HepG2 (cell line): ENCODE results near the gene RINL. TPM values are rescaled to one million over a fixed set of nuclear protein-coding genes. Genes with fewer than 3 reads are reported as not detected.

Source experiments
- ATAC-seq: fragments of 200-7000 bp; cut with Tn5 transposase; 3 replicates; pipeline ENCODE4 v1.9.1; 2020; ENCODE audit warnings: mild to moderate bottlenecking, moderate library complexity
- BruUV-seq: library from RNA; stranded (reverse); fragments of 400-500 nt; replicated peaks from 2 replicates; lab custom pipeline; 2021; lab: Mats Ljungman, UMichigan
- CTCF ChIA-PET: fragments of 300-600 bp; formaldehyde crosslinking; extraction: SDS; loops from one replicate; lab custom pipeline; 2021; ENCODE audit warnings: low total read pairs, inconsistent platforms, low intra/inter-chr PET ratio; lab: Yijun Ruan, JAX
- POLR2A ChIA-PET: fragments of 350-600 bp; sonication (Branson Sonifier 250); formaldehyde crosslinking; loops from one replicate; lab custom pipeline; 2020; ENCODE audit warnings: antibody characterized with exemption, inconsistent platforms; lab: Yijun Ruan, JAX
- DNase-seq: peaks from one replicate; pipeline ENCODE4 v3.0.0-alpha.2; 2015; ENCODE audit warnings: low spot score
- FAIRE-seq: peaks from 3 replicates; lab custom pipeline; 2011; peaks lifted over from hg19 to GRCh38; lab: Jason Lieb, UNC
- H2AFZ ChIP-seq: one replicate; pipeline ENCODE4 v1.6.1; 2011; ENCODE audit warnings: low read length, inconsistent platforms
- H3K27ac ChIP-seq: fragments of 300-600 bp; 3 replicates; pipeline ENCODE4 v1.8.0; 2011; ENCODE audit warnings: mixed run types, mild to moderate bottlenecking, mixed read lengths, low read length, inconsistent platforms; ENCODE audit not compliant: insufficient read depth; ENCODE audit errors: extremely low read length
- H3K27me3 ChIP-seq, 2 experiments: fragments of 200-600 bp in 1 of 2; 2 replicates in 1 of 2; 3 replicates in 1 of 2; pipeline versions ENCODE4 v1.6.0 to v1.8.0; 2011; ENCODE audit warnings: low read length in 2 of 2, mild to moderate bottlenecking in 2 of 2, moderate library complexity in 2 of 2, inconsistent platforms in 1 of 2; ENCODE audit not compliant: insufficient read depth in 2 of 2, control insufficient read depth in 1 of 2
- H3K36me3 ChIP-seq, 2 experiments: fragments of 200-600 bp in 1 of 2; replicated peaks in 1 of 2; 2 replicates in 1 of 2; 3 replicates in 1 of 2; pipeline versions ENCODE4 v1.5.1 to v1.8.0; 2011; ENCODE audit warnings: low read length in 2 of 2, inconsistent platforms in 1 of 2; ENCODE audit not compliant: insufficient read depth in 2 of 2, control insufficient read depth in 1 of 2
- H3K4me1 ChIP-seq: 2 replicates; pipeline ENCODE4 v1.5.1; 2012; ENCODE audit warnings: low read length, inconsistent platforms; ENCODE audit not compliant: insufficient read depth
- H3K4me2 ChIP-seq: 2 replicates; pipeline ENCODE4 v1.6.0; 2011; ENCODE audit warnings: low read depth, low read length, inconsistent platforms
- H3K4me3 ChIP-seq, 3 experiments: fragments of 200-600 bp in 1 of 3; sonication (generic), shearing (Covaris generic) in 1 of 3; replicated peaks in 1 of 3; 2 replicates each; pipeline ENCODE4 v1.5.1; 2011 to 2016; ENCODE audit warnings: low read length in 3 of 3, inconsistent platforms in 2 of 3, low read depth in 2 of 3, mild to moderate bottlenecking in 2 of 3, control low read depth in 1 of 3, mixed read lengths in 1 of 3; ENCODE audit not compliant: insufficient read depth in 1 of 3
- H3K79me2 ChIP-seq: one replicate; pipeline ENCODE4 v1.6.1; 2011; ENCODE audit warnings: low read length, inconsistent platforms; ENCODE audit not compliant: insufficient read depth
- H3K9ac ChIP-seq: 2 replicates; pipeline ENCODE4 v1.6.0; 2011; ENCODE audit warnings: mild to moderate bottlenecking, low read depth, low read length, inconsistent platforms; ENCODE audit not compliant: insufficient read depth
- H3K9me3 ChIP-seq: 2 replicates; pipeline ENCODE4 v1.5.1; 2012; ENCODE audit warnings: mild to moderate bottlenecking, low read length
- H4K20me1 ChIP-seq: 2 replicates; pipeline ENCODE4 v1.6.0; 2011; ENCODE audit warnings: inconsistent platforms, mild to moderate bottlenecking, low read length, moderate library complexity; ENCODE audit not compliant: insufficient read depth
- FLYWCH1 ChIP-seq: sonication (generic); formaldehyde crosslinking; IDR thresholded peaks from 2 replicates; pipeline ENCODE4 v1.8.1; 2023; ENCODE audit warnings: mild to moderate bottlenecking, missing genetic modification reagents
- KAT8 ChIP-seq: IDR thresholded peaks from 2 replicates; pipeline ENCODE4 v1.6.1; 2016; ENCODE audit warnings: missing genetic modification reagents, missing compliant biosample characterization
- MED1 ChIP-seq: sonication (generic); formaldehyde crosslinking; IDR thresholded peaks from 2 replicates; pipeline ENCODE4 v1.4.0; 2020; ENCODE audit warnings: missing genetic modification reagents
- MEIS2 ChIP-seq: sonication (generic); formaldehyde crosslinking; IDR thresholded peaks from 2 replicates; pipeline ENCODE4 v1.9.0; 2021; ENCODE audit warnings: mild to moderate bottlenecking, missing genetic modification reagents
- SP5 ChIP-seq: IDR thresholded peaks from 2 replicates; pipeline ENCODE4 v1.6.1; 2016; ENCODE audit warnings: low read depth, borderline replicate concordance
- WGBS: methylation state at CpG from one replicate; pipeline ENCODE4 v1.1.6; 2017; ENCODE audit warnings: low lambda C conversion rate; 5-methylcytosine and 5-hydroxymethylcytosine counted together
- in situ Hi-C: cut with HindIII; loops from 2 replicates; pipeline ENCODE4 v1.10.0; 2017; ENCODE audit warnings: low pct_unique_long_range_greater_than_20kb; ENCODE audit not compliant: extremely low pct_ligation_motif_present
- intact Hi-C: fragments of 100-400 bp; cut with micrococcal nuclease; formaldehyde crosslinking; loops from one replicate; pipeline ENCODE4 v1.10.0; 2022; ENCODE audit not compliant: unreplicated experiment
- polyA plus RNA-seq, 8 experiments: library from polyadenylated mRNA; depleted of rRNA in 3 of 8; stranded (reverse) in 7 of 8; unstranded in 1 of 8; fragments of >200 nt; fragmentation: Illumina TruSeq in 4 of 8; extraction: Trizol in 4 of 8; gene quantifications; 2 replicates each; pipeline versions ENCODE4 v1.2.1 to v1.2.3, GENCODE V29; 2011 to 2016; ENCODE audit warnings: low read depth in 4 of 8, missing spikeins in 1 of 8, mixed read lengths in 1 of 8; ENCODE audit not compliant: insufficient read depth in 1 of 8
- total RNA-seq, 5 experiments: library from RNA; depleted of rRNA; stranded (reverse); fragments of >200 nt; fragmentation: Illumina TruSeq; extraction: Trizol; gene quantifications; 2 replicates each; pipeline ENCODE4 v1.2.3, GENCODE V29; 2016; ENCODE audit warnings: low read depth in 1 of 5
- TF ChIP-seq, protein P1 (sequence below): sonication (generic); formaldehyde crosslinking; IDR thresholded peaks from 2 replicates; pipeline ENCODE4 v1.4.0; 2020; ENCODE audit warnings: mild to moderate bottlenecking, missing genetic modification reagents, borderline replicate concordance
- TF ChIP-seq, protein P2 (sequence below): sonication (generic); formaldehyde crosslinking; IDR thresholded peaks from 2 replicates; pipeline ENCODE4 v1.5.0; 2020; ENCODE audit warnings: missing genetic modification reagents, mild to moderate bottlenecking, borderline replicate concordance

RINL gene
- total and polyA plus RNA-seq, 2 of the 13 experiments (the other 11 are each of a cell fraction or from before 2014, with no cell fraction given): 11.4 to 18.0 TPM

DNA sequence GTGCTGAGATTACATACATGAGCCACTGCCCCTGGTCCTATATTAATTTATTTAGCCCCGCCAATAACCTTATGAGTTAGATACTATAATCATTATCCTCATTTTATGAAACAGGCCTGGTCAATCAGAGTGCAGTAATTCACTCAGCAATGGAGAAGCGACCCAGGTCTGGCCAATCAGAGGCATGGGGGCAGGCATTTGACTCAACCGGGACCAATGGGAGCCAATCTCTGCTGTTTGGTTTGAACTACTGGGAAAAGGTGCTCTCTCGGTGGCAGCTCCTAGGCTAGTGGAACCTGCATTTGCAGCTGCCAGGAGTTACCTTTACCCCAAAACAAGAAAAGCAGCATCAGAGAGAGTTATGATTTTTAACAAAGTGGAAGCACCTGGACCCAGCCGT lies 14.8 kb upstream of the RINL start:
- no TSS peak for BruUV-seq
- ATAC-seq (no peak), DNase-seq (no peak), FAIRE-seq (no peak)
- H3K9me3 ChIP-seq: no peaks in the 10 kb centered on the region
- H3K4me2 ChIP-seq: no peak overlapping the region
- TF ChIP-seq, protein P1, sequence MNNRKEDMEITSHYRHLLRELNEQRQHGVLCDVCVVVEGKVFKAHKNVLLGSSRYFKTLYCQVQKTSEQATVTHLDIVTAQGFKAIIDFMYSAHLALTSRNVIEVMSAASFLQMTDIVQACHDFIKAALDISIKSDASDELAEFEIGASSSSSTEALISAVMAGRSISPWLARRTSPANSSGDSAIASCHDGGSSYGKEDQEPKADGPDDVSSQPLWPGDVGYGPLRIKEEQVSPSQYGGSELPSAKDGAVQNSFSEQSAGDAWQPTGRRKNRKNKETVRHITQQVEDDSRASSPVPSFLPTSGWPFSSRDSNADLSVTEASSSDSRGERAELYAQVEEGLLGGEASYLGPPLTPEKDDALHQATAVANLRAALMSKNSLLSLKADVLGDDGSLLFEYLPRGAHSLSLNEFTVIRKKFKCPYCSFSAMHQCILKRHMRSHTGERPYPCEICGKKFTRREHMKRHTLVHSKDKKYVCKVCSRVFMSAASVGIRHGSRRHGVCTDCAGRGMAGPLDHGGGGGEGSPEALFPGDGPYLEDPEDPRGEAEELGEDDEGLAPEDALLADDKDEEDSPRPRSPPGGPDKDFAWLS (CRISPR knock-in tag): no peak
- TF ChIP-seq MED1 (no peak), MEIS2 (CRISPR knock-in tag) (no peak), FLYWCH1 (no peak), KAT8 (no peak), SP5 (CRISPR knock-in tag) (no peak)
- TF ChIP-seq, protein P2, sequence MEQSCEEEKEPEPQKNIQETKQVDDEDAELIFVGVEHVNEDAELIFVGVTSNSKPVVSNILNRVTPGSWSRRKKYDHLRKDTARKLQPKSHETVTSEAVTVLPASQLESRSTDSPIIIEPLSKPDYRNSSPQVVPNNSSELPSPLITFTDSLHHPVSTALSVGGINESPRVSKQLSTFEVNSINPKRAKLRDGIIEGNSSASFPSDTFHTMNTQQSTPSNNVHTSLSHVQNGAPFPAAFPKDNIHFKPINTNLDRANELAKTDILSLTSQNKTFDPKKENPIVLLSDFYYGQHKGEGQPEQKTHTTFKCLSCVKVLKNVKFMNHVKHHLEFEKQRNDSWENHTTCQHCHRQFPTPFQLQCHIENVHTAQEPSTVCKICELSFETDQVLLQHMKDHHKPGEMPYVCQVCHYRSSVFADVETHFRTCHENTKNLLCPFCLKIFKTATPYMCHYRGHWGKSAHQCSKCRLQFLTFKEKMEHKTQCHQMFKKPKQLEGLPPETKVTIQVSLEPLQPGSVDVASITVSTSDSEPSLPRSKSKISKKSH (CRISPR knock-in tag): no peak
- no peak overlapping the region for H3K27ac ChIP-seq
- peaks cover 4% of the 10 kb centered on the region for H3K4me1 ChIP-seq
- H2AFZ ChIP-seq: no peak overlapping the region
- ChIA-PET POLR2A (no interaction called here), CTCF (no interaction called here)
- H3K36me3 ChIP-seq: no peaks in the 10 kb centered on the region; a peak in 2 of 5 replicates
- in situ Hi-C loops: no loop called here
- no peak overlapping the region for H3K4me3 ChIP-seq
- H3K79me2 ChIP-seq: no peaks in the 10 kb centered on the region
- no peaks in the 10 kb centered on the region for H3K27me3 ChIP-seq
- H3K9ac ChIP-seq: no peak overlapping the region
- H4K20me1 ChIP-seq: no peaks in the 10 kb centered on the region
- intact Hi-C loops: no loop called here
- WGBS: 100% methylated on average over 5 of the region's 5 CpGs
